ENCODE data around the gene ATP2B3. TPM values are rescaled to one million over a fixed set of nuclear protein-coding genes. Genes with fewer than 3 reads are reported as not detected.

Gene ATP2B3
- total and polyA plus RNA-seq, 9 of the 15 experiments (the other 6 are each of a cell fraction or from before 2014, with no cell fraction given), result 0.04 TPM; not detected in 8

DNA sequence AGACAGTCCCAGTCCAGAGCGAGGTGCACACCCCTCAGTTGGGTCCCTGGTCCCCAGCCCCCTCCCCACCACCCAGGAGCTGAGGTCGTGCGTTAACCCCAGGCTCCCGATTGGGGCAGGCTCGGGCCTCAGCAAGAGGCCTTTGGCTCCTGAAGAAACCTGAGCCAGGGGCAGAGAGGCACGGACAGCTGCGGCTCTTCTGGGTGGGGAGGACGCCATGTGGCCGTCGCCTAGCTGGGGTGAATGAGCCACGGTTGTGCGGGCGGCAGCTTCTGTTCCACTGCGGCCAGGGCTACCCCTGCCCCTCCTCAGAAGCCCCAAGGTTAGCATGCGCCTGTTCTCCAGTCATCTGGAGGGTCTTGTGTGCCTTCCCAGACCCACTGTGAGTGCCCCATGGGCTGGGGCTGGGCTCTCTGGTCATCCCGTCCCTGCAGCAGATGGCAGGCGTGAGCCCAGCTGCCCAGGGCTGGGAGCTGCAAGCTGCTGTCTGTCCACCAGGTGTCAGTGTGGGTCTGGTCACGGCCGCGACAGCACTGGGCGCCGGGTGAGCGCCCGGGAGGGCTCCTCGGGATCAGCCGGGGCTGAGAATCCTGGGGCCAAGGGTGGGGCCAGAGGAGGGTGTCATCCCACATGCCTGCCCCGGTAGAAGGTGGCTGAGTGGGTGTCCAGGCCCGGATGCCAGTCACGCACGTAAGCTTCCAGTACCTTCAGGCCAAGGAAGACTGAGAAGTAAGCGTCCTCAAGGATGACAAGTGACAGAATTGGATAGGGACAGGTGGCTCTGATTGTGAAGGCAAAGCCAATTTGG is 21.9 kb downstream of the ATP2B3 start (continued):
- TF ChIP-seq ZBTB1 (CRISPR knock-in tag; IDR thresholded peaks at IDR 0.05; ENCODE audit: borderline replicate concordance, low read depth) (no peak), CTBP1 (IDR thresholded peaks at IDR 0.05; ENCODE audit: borderline replicate concordance) (peak; percentile 60; the same call in 1 of the 2 replicates), BHLHE40 (IDR thresholded peaks at IDR 0.05; ENCODE audit: low read length) (no peak), MAFK (IDR thresholded peaks at IDR 0.05; ENCODE audit: low read length) (no peak), SETDB1 (IDR thresholded peaks at IDR 0.05; ENCODE audit: low read length) (no peak), NRF1 (conservative IDR thresholded peaks at IDR 0.05 in 1 of 2, IDR thresholded peaks at IDR 0.05 in 1 of 2) (no peak; a peak in 1 of 4 replicates), STAT5A (IDR thresholded peaks at IDR 0.05; ENCODE audit: borderline replicate concordance, low read length) (no peak), CREB1 (IDR thresholded peaks at IDR 0.05) (no peak), CREB1 (CRISPR knock-in tag; IDR thresholded peaks at IDR 0.05) (0 out of 2 replicates have a peak, but pooled peaks have one; percentile 26), ZC3H4 (CRISPR knock-in tag; IDR thresholded peaks at IDR 0.05; ENCODE audit: borderline replicate concordance) (no peak), GABPB1 (CRISPR knock-in tag; IDR thresholded peaks at IDR 0.05) (0 out of 2 replicates have a peak, but pooled peaks have one; percentile 43), ZNF79 (CRISPR knock-in tag; IDR thresholded peaks at IDR 0.05; ENCODE audit: low read depth) (no peak), RB1 (IDR thresholded peaks at IDR 0.05; ENCODE audit: low read depth) (peak; percentile 74; the same call in 1 of the 2 replicates), JUND (IDR thresholded peaks at IDR 0.05; ENCODE audit: borderline replicate concordance, low read depth, low read length) (no peak), JUND (tag; IDR thresholded peaks at IDR 0.05; ENCODE audit: borderline replicate concordance, low read depth, low read length) (no peak), GTF2F1 (IDR thresholded peaks at IDR 0.05; ENCODE audit: low read depth, low read length) (no peak), MEF2A (IDR thresholded peaks at IDR 0.05; ENCODE audit: control insufficient read depth, low read depth, low read length) (no peak), ELF1 (tag; IDR thresholded peaks at IDR 0.05) (no peak), NCOA6 (IDR thresholded peaks at IDR 0.05) (no peak), SMARCA4 (IDR thresholded peaks at IDR 0.05) (no peak), MXI1 (IDR thresholded peaks at IDR 0.05; ENCODE audit: low read depth, low read length) (no peak), JUN (IDR thresholded peaks at IDR 0.05; ENCODE audit: borderline replicate concordance, low read depth, low read length) (no peak), JUN (CRISPR knock-in tag; IDR thresholded peaks at IDR 0.05; ENCODE audit: borderline replicate concordance) (no peak), SMC3 (conservative IDR thresholded peaks at IDR 0.05; ENCODE audit: insufficient read depth, low read depth, low read length) (peak; percentile 91)
- TF ChIP-seq, protein P1, sequence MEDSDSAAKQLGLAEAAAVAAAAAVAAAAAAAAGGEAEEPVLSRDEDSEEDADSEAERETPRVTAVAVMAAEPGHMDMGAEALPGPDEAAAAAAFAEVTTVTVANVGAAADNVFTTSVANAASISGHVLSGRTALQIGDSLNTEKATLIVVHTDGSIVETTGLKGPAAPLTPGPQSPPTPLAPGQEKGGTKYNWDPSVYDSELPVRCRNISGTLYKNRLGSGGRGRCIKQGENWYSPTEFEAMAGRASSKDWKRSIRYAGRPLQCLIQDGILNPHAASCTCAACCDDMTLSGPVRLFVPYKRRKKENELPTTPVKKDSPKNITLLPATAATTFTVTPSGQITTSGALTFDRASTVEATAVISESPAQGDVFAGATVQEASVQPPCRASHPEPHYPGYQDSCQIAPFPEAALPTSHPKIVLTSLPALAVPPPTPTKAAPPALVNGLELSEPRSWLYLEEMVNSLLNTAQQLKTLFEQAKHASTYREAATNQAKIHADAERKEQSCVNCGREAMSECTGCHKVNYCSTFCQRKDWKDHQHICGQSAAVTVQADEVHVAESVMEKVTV (CRISPR knock-in tag; IDR thresholded peaks at IDR 0.05), result peak; percentile 76
- TF ChIP-seq, protein P2, sequence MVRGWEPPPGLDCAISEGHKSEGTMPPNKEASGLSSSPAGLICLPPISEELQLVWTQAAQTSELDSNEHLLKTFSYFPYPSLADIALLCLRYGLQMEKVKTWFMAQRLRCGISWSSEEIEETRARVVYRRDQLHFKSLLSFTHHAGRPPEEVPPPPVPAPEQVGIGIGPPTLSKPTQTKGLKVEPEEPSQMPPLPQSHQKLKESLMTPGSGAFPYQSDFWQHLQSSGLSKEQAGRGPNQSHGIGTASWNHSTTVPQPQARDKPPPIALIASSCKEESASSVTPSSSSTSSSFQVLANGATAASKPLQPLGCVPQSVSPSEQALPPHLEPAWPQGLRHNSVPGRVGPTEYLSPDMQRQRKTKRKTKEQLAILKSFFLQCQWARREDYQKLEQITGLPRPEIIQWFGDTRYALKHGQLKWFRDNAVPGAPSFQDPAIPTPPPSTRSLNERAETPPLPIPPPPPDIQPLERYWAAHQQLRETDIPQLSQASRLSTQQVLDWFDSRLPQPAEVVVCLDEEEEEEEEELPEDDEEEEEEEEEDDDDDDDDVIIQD (CRISPR knock-in tag; IDR thresholded peaks at IDR 0.05), result no peak
- TF ChIP-seq, protein P3, sequence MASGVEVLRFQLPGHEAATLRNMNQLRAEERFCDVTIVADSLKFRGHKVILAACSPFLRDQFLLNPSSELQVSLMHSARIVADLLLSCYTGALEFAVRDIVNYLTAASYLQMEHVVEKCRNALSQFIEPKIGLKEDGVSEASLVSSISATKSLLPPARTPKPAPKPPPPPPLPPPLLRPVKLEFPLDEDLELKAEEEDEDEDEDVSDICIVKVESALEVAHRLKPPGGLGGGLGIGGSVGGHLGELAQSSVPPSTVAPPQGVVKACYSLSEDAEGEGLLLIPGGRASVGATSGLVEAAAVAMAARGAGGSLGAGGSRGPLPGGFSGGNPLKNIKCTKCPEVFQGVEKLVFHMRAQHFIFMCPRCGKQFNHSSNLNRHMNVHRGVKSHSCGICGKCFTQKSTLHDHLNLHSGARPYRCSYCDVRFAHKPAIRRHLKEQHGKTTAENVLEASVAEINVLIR (CRISPR knock-in tag; IDR thresholded peaks at IDR 0.05), result no peak

Measured in K562 (cell line).